Caco-2 (cell line): ENCODE measurements around the gene TOP2B. TPM values are rescaled to one million over a fixed set of nuclear protein-coding genes. Genes with fewer than 3 reads are reported as not detected.

Experiments
- BruUV-seq: library from RNA; stranded (reverse); fragments of 400-500 nt; replicated peaks from 2 replicates; lab custom pipeline; 2021; lab: Mats Ljungman, UMichigan
- CTCF ChIA-PET: fragments of 300-600 bp; sonication (Branson Sonifier 250); formaldehyde crosslinking; loops from one replicate; lab custom pipeline; 2022; ENCODE audit warnings: antibody characterized with exemption; lab: Charles Lee
- POLR2A ChIA-PET: fragments of 300-600 bp; sonication (Branson Sonifier 250); formaldehyde crosslinking; loops from one replicate; lab custom pipeline; 2022; ENCODE audit warnings: antibody characterized with exemption; lab: Charles Lee
- DNase-seq, 2 experiments: peaks; one replicate each; pipeline versions ENCODE4 v3.0.0 to v3.0.0-alpha.2; 2020 to 2022
- H3K27me3 ChIP-seq: replicated peaks from 2 replicates; pipeline ENCODE4 v1.6.0; 2011; ENCODE audit warnings: low read length; ENCODE audit not compliant: control insufficient read depth, insufficient read depth
- H3K36me3 ChIP-seq: 2 replicates; pipeline ENCODE4 v1.5.1; 2011; ENCODE audit warnings: low read length; ENCODE audit not compliant: control insufficient read depth, insufficient read depth
- H3K4me1 ChIP-seq: fragments of 250-450 bp; sonication (Bioruptor Pico); 2 replicates; pipeline ENCODE4 v1.5.1; 2020; ENCODE audit warnings: mild to moderate bottlenecking
- H3K4me3 ChIP-seq: 2 replicates; pipeline ENCODE4 v1.5.1; 2011; ENCODE audit warnings: low read depth, mild to moderate bottlenecking, control low read depth, low read length
- H3K9me3 ChIP-seq: fragments of 250-450 bp; sonication (Bioruptor Pico); 2 replicates; pipeline ENCODE4 v1.5.1; 2020; ENCODE audit warnings: mild to moderate bottlenecking, moderate library complexity
- H3K27ac Mint-ChIP-seq: one replicate; pipeline ENCODE4 v1.8.0; 2022; ENCODE audit warnings: mixed read lengths; ENCODE audit not compliant: unreplicated experiment
- H3K27me3 Mint-ChIP-seq: one replicate; pipeline ENCODE4 v1.8.0; 2022; ENCODE audit warnings: mixed read lengths; ENCODE audit not compliant: insufficient read depth, unreplicated experiment
- H3K36me3 Mint-ChIP-seq: one replicate; pipeline ENCODE4 v1.8.0; 2022; ENCODE audit warnings: mild to moderate bottlenecking, mixed read lengths; ENCODE audit not compliant: insufficient read depth, unreplicated experiment
- H3K4me1 Mint-ChIP-seq: one replicate; pipeline ENCODE4 v1.8.0; 2022; ENCODE audit warnings: low read depth, mixed read lengths; ENCODE audit not compliant: unreplicated experiment
- H3K4me3 Mint-ChIP-seq: one replicate; pipeline ENCODE4 v1.8.0; 2022; ENCODE audit warnings: mild to moderate bottlenecking, moderate library complexity, mixed read lengths; ENCODE audit not compliant: unreplicated experiment
- H3K9me3 Mint-ChIP-seq: one replicate; pipeline ENCODE4 v1.8.0; 2022; ENCODE audit warnings: mixed read lengths; ENCODE audit not compliant: unreplicated experiment
- intact Hi-C: fragments of 100-400 bp; cut with micrococcal nuclease; formaldehyde crosslinking; loops from one replicate; pipeline ENCODE4 v1.10.0; 2022; ENCODE audit not compliant: unreplicated experiment
- total RNA-seq: library from RNA; stranded (reverse); gene quantifications from 2 replicates; pipeline ENCODE4 v1.2.3, GENCODE V29; 2022
- TF ChIP-seq, protein P1 (sequence below), 2 experiments: fragments of 200-600 bp in 1 of 2; IDR thresholded peaks; 1 replicate in 1 of 2; 2 replicates in 1 of 2; pipeline versions ENCODE4 v1.5.1 to v1.8.0; 2011 to 2022; ENCODE audit warnings: antibody characterized with exemption in 1 of 2, control low read depth in 1 of 2, inconsistent platforms in 1 of 2, low read depth in 1 of 2, low read length in 1 of 2, mild to moderate bottlenecking in 1 of 2, moderate library complexity in 1 of 2; ENCODE audit not compliant: insufficient read depth in 1 of 2, severe bottlenecking in 1 of 2, unreplicated experiment in 1 of 2

The TOP2B gene
- total RNA-seq, 1 experiment from 2014 or later, result 83.1 TPM

DNA sequence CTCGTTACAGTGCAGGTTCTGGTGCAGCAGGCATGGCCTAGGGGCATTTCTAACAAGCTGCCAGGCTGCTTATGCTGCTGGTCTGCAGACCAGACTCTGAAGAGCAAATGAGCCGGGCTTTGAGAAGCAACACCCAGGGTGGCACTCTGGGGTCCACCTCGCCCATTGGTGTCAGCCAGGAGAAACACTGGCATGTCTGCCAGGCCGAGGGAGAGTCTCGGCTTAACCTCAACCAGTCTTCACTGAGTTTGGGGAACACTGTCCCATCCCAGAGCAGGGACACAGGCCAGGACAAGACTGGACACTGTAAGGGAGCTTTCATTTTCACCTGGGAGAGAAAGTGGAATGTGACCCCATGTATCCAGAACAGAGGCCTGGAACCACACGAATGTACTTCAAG lies 93.4 kb downstream of the TOP2B start:
- POLR2A ChIA-PET, result no interaction called here

DNA sequence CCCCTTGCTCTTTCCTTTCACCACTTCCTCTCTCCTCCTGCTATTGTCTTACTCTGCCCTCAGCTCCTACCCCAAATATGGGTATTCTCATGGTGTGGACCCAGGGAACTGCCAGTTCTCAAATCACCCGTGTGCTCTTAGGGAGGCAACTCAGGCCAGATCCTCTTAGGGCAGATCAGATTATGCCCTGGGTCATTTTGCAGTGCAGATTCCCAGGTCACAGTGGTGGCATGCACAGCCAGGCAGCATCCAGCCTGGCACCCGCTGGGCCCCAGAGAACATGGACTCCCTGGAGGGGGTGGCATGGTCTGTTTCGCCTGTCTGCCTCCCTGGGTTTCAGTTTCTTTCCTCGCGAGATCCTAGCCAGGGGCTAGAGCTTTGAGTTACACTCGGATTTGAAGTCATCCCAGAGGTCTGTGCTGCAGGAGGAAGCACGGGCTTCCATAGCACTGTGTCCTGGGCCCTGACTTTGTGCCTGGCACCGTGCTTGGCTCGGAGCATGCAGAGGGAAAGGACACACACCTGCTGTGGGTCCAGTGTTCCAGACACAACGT lies 96.1 kb downstream of the TOP2B start:
- BruUV-seq, result no TSS peak
- POLR2A ChIA-PET, result no interaction called here
- no peak overlapping the region for H3K27ac Mint-ChIP-seq

More for the DNA sequence above, 93.4 kb downstream of the TOP2B start:
- H3K9me3 ChIP-seq, result no peaks in the 10 kb centered on the region
- Mint-ChIP-seq H3K27ac (no peak overlapping the region), H3K4me1 (no peaks in the 10 kb centered on the region), H3K36me3 (no peaks in the 10 kb centered on the region), H3K27me3 (no peaks in the 10 kb centered on the region), H3K4me3 (no peak overlapping the region), H3K9me3 (no peaks in the 10 kb centered on the region)
- DNase-seq, result no peak
- BruUV-seq, result no TSS peak
- H3K4me3 ChIP-seq, result no peak overlapping the region
- CTCF ChIA-PET, result no interaction called here
- H3K4me1 ChIP-seq, result no peaks in the 10 kb centered on the region
- H3K36me3 ChIP-seq, result no peaks in the 10 kb centered on the region
- H3K27me3 ChIP-seq, result no peaks in the 10 kb centered on the region
- TF ChIP-seq, protein P1, sequence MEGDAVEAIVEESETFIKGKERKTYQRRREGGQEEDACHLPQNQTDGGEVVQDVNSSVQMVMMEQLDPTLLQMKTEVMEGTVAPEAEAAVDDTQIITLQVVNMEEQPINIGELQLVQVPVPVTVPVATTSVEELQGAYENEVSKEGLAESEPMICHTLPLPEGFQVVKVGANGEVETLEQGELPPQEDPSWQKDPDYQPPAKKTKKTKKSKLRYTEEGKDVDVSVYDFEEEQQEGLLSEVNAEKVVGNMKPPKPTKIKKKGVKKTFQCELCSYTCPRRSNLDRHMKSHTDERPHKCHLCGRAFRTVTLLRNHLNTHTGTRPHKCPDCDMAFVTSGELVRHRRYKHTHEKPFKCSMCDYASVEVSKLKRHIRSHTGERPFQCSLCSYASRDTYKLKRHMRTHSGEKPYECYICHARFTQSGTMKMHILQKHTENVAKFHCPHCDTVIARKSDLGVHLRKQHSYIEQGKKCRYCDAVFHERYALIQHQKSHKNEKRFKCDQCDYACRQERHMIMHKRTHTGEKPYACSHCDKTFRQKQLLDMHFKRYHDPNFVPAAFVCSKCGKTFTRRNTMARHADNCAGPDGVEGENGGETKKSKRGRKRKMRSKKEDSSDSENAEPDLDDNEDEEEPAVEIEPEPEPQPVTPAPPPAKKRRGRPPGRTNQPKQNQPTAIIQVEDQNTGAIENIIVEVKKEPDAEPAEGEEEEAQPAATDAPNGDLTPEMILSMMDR (IDR thresholded peaks at IDR 0.05; ENCODE audit: insufficient read depth in 1 of 2, low read depth in 1 of 2, low read length in 1 of 2, severe bottlenecking in 1 of 2, unreplicated experiment in 1 of 2), result no peak
- intact Hi-C loops, result no loop called here

DNA sequence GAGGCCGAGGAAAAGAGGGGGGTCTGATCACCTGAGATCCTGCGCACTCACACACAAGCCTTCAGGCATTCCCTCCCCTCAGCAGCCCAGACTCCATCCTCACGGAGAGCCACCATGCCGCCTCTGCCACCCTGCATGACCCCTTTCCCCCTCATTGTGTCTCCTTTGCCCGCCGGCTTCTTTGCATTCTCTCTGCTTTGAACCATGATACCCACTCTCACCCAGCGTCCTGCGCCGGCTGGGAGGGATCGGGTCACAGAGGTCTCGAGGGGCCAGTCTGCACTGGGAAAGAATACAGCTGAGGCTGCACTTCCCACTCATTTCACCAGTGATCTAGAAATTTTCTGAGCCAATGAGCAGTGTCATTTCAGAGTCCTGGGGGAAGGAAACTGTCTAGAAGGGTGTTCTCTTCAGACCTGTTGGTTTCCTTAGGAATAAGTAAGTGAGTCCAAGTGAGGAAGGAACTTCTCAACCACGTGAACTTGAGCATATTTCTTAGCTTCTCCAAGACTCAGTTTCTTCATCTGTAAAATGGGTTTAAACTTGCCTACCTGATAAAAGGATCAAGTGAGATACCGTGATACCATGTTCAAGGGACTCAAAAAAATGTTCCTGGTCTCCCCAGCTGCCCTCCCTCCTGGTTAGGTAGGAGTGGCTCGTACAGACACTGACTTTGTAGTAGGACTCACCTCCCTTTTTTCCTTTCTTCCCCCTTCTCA lies 96.7 kb downstream of the TOP2B start:
- Histone ChIP-seq H3K9me3 (no peaks in the 10 kb centered on the region), H3K4me3 (no peak overlapping the region), H3K4me1 (no peaks in the 10 kb centered on the region), H3K36me3 (no peaks in the 10 kb centered on the region), H3K27me3 (no peaks in the 10 kb centered on the region)
- no peak overlapping the region for H3K4me3 Mint-ChIP-seq
- no TSS peak for BruUV-seq
- no peaks in the 10 kb centered on the region for H3K27me3 Mint-ChIP-seq
- ChIA-PET POLR2A (no interaction called here), CTCF (no interaction called here)
- no peaks in the 10 kb centered on the region for H3K9me3 Mint-ChIP-seq
- no peaks in the 10 kb centered on the region for H3K4me1 Mint-ChIP-seq
- H3K36me3 Mint-ChIP-seq, result no peaks in the 10 kb centered on the region
- TF ChIP-seq, protein P1 (IDR thresholded peaks at IDR 0.05; ENCODE audit: insufficient read depth in 1 of 2, low read depth in 1 of 2, low read length in 1 of 2, severe bottlenecking in 1 of 2, unreplicated experiment in 1 of 2), result no peak
- DNase-seq, result no peak
- intact Hi-C loops, result no loop called here
- H3K27ac Mint-ChIP-seq, result no peak overlapping the region

More for the DNA sequence above, 96.1 kb downstream of the TOP2B start:
- intact Hi-C loops, result no loop called here
- Histone ChIP-seq H3K4me1 (no peaks in the 10 kb centered on the region), H3K9me3 (no peaks in the 10 kb centered on the region), H3K4me3 (no peak overlapping the region), H3K27me3 (no peaks in the 10 kb centered on the region), H3K36me3 (no peaks in the 10 kb centered on the region)
- H3K27me3 Mint-ChIP-seq, result no peaks in the 10 kb centered on the region
- no peaks in the 10 kb centered on the region for H3K36me3 Mint-ChIP-seq
- H3K9me3 Mint-ChIP-seq, result no peaks in the 10 kb centered on the region
- TF ChIP-seq, protein P1 (IDR thresholded peaks at IDR 0.05; ENCODE audit: insufficient read depth in 1 of 2, low read depth in 1 of 2, low read length in 1 of 2, severe bottlenecking in 1 of 2, unreplicated experiment in 1 of 2), result no peak
- no peak overlapping the region for H3K4me3 Mint-ChIP-seq
- no peaks in the 10 kb centered on the region for H3K4me1 Mint-ChIP-seq
- no peak for DNase-seq
- CTCF ChIA-PET, result no interaction called here
